Endothelial cell of umbilical vein (primary cell): ENCODE data around the gene C1orf159.

Experiments
- JUN ChIP-seq: IDR thresholded peaks from 2 replicates; pipeline ENCODE4 v1.6.1; 2011; ENCODE audit warnings: borderline replicate concordance, low read depth; ENCODE audit not compliant: insufficient read length, insufficient read depth
- MYC ChIP-seq: IDR thresholded peaks from one replicate; pipeline ENCODE4 v1.6.1; 2011; ENCODE audit warnings: mild to moderate bottlenecking, low read depth, low read length
- POLR2A ChIP-seq: IDR thresholded peaks from 2 replicates; pipeline ENCODE4 v1.6.1; 2012; ENCODE audit warnings: low read depth, mild to moderate bottlenecking, control low read depth, low read length
- POLR2AphosphoS5 ChIP-seq: IDR thresholded peaks from 2 replicates; pipeline ENCODE4 v1.6.1; 2012; ENCODE audit warnings: low read depth, mild to moderate bottlenecking, control low read depth, low read length, moderate library complexity; ENCODE audit not compliant: insufficient read depth
- TF ChIP-seq, protein P1 (sequence below), 2 donors: IDR thresholded peaks; 1 replicate in 1 of 2; 2 replicates in 1 of 2; pipeline ENCODE4 v1.5.1; 2011; ENCODE audit warnings: low read length in 2 of 2, mild to moderate bottlenecking in 2 of 2, moderate library complexity in 2 of 2, control low read depth in 1 of 2, inconsistent platforms in 1 of 2, low read depth in 1 of 2; ENCODE audit not compliant: insufficient read depth in 1 of 2; ENCODE audit errors: extremely low read depth in 1 of 2

DNA sequence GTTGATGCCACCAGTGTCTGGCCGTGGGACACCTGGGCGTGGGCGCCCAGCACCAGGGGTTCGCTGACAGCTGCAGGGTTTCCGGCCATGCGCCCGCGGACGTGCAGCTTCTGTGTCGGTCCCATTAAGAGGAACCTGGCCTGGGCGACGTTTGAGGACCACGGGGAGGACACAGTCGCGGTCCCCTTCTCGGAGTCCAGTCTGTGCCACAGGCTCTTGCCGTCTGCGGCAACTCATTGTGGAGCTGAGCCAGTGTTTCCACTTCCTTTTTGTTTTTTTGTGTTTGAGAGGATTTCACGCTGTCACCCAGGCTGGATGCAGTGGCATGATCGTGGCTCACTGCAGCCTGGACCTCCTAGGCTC is 1.6 kb upstream of the C1orf159 start:
- TF ChIP-seq, protein P1, sequence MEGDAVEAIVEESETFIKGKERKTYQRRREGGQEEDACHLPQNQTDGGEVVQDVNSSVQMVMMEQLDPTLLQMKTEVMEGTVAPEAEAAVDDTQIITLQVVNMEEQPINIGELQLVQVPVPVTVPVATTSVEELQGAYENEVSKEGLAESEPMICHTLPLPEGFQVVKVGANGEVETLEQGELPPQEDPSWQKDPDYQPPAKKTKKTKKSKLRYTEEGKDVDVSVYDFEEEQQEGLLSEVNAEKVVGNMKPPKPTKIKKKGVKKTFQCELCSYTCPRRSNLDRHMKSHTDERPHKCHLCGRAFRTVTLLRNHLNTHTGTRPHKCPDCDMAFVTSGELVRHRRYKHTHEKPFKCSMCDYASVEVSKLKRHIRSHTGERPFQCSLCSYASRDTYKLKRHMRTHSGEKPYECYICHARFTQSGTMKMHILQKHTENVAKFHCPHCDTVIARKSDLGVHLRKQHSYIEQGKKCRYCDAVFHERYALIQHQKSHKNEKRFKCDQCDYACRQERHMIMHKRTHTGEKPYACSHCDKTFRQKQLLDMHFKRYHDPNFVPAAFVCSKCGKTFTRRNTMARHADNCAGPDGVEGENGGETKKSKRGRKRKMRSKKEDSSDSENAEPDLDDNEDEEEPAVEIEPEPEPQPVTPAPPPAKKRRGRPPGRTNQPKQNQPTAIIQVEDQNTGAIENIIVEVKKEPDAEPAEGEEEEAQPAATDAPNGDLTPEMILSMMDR (IDR thresholded peaks at IDR 0.05; ENCODE audit: extremely low read depth in 1 of 2, insufficient read depth in 1 of 2, low read depth in 1 of 2, low read length in 2 of 2): no peak
- TF ChIP-seq POLR2A (no peak), POLR2AphosphoS5 (no peak), MYC (no peak), JUN (no peak)
